ENCODE measurements around the gene GAS6.

GRCh38 chr13:113791761-113792160, 72.1 kb downstream of the GAS6 start:
- TF ChIP-seq, protein P1, sequence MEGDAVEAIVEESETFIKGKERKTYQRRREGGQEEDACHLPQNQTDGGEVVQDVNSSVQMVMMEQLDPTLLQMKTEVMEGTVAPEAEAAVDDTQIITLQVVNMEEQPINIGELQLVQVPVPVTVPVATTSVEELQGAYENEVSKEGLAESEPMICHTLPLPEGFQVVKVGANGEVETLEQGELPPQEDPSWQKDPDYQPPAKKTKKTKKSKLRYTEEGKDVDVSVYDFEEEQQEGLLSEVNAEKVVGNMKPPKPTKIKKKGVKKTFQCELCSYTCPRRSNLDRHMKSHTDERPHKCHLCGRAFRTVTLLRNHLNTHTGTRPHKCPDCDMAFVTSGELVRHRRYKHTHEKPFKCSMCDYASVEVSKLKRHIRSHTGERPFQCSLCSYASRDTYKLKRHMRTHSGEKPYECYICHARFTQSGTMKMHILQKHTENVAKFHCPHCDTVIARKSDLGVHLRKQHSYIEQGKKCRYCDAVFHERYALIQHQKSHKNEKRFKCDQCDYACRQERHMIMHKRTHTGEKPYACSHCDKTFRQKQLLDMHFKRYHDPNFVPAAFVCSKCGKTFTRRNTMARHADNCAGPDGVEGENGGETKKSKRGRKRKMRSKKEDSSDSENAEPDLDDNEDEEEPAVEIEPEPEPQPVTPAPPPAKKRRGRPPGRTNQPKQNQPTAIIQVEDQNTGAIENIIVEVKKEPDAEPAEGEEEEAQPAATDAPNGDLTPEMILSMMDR (IDR thresholded peaks at IDR 0.05): no peak
- no peak for TF ChIP-seq POLR2A (IDR thresholded peaks at IDR 0.05)
